ENCODE measurements around the gene NCKAP5L.
"Not testable (repeated sequence)": the region's sequence is repeated elsewhere in the genome, so short reads cannot be mapped to it uniquely, and the experiment has no call there.

The NCKAP5L gene

GRCh38 chr12:49800421-49801140 lies 27.6 kb downstream of the NCKAP5L start:
- no peak for DNase-seq (ENCODE audit: low read depth)

GRCh38 chr12:49798934-49799333 lies 29.3 kb downstream of the NCKAP5L start:
- DNase-seq (ENCODE audit: low read depth), result no peak

GRCh38 chr12:49798248-49798647 lies 30.0 kb downstream of the NCKAP5L start:
- DNase-seq (ENCODE audit: low read depth), result no peak

- no peak for DNase-seq (ENCODE audit: low read depth)
Measured at GRCh38 chr12:49797449-49797776, 30.8 kb downstream of the NCKAP5L start.

GRCh38 chr12:49796606-49797448 lies 31.4 kb downstream of the NCKAP5L start:
- no peak for DNase-seq (ENCODE audit: low read depth)

GRCh38 chr12:49796155-49796554 lies 32.1 kb downstream of the NCKAP5L start:
- no peak for DNase-seq (ENCODE audit: low read depth)

GRCh38 chr12:49795654-49796105 lies 32.5 kb downstream of the NCKAP5L start:
- DNase-seq (ENCODE audit: low read depth), result no peak

- no peak for DNase-seq (ENCODE audit: low read depth)
Measured at GRCh38 chr12:49794811-49795653, 33.2 kb downstream of the NCKAP5L start.

- DNase-seq (ENCODE audit: low read depth), result no peak
Measured at GRCh38 chr12:49794021-49794420, 34.2 kb downstream of the NCKAP5L start.

GRCh38 chr12:49793620-49794019 lies 34.6 kb downstream of the NCKAP5L start:
- no peak for DNase-seq (ENCODE audit: low read depth)

- DNase-seq (ENCODE audit: low read depth), result no peak
Measured at GRCh38 chr12:49792976-49793580, 35.1 kb downstream of the NCKAP5L start.

GRCh38 chr12:49792181-49792970 lies 35.8 kb downstream of the NCKAP5L start:
- DNase-seq (ENCODE audit: low read depth), result no peak

GRCh38 chr12:49791700-49792099 lies 36.5 kb downstream of the NCKAP5L start:
- DNase-seq (ENCODE audit: low read depth), result no peak

GRCh38 chr12:49790741-49791555 lies 37.3 kb downstream of the NCKAP5L start:
- no peak for DNase-seq (ENCODE audit: low read depth)

- no peak for DNase-seq (ENCODE audit: low read depth)
Measured at GRCh38 chr12:49789992-49790391, 38.2 kb downstream of the NCKAP5L start.

- no peak for DNase-seq (ENCODE audit: low read depth)
Measured at GRCh38 chr12:49787672-49788071, 40.5 kb downstream of the NCKAP5L start.

GRCh38 chr12:49784756-49785409 lies 43.3 kb downstream of the NCKAP5L start:
- peak; percentile 59 for DNase-seq (ENCODE audit: low read depth)

- peak; percentile 71 for DNase-seq (ENCODE audit: low read depth)
Measured at GRCh38 chr12:49783917-49784676, 44.1 kb downstream of the NCKAP5L start.

- not testable (repeated sequence) for DNase-seq (ENCODE audit: low read depth)
Measured at GRCh38 chr12:49780914-49781313, 47.3 kb downstream of the NCKAP5L start.
